ENCODE data around the gene DYNC1LI2.
A peak's percentile ranks its signal among the peaks of the same experiment; 100 is the strongest.
"Not testable (repeated sequence)": the region's sequence is repeated elsewhere in the genome, so short reads cannot be mapped to it uniquely, and the experiment has no call there.

Gene DYNC1LI2

DNA sequence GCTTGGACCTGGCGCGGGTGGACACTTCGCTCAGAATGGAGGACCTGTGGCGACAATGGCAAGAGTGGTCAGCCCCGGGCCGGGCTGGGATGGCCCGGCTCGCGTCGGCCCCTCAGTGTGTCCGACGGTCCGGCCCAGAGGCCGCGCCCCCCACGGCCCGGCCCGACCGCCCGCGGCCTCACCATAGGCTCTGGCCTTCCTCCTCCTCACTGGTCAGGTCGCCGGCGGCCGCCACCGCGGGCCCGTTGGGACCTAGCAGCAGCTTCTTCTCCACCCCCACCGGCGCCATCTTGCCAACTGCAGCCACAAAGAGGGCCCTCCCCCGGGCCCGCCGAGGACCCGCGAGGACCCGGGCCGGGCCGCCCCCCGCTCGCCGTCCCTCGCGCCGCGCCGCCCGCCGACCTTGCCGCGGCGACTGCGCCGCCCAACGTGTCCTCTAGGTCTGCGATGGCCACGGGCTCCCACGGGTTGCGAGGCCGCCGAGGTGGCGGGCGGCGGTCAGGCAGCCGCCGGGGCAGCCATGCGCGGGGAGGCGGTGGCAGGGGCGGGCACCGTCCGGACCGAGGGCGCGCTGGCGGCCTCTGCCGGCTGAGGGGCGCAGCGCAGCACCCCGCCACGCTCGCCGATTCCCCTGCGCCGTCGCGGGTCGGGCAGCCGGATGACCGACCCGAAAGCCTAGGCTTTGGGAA is at the start of gene DYNC1LI2:
Gene DYNC1LI2 (minus strand): TSS at position 307 of the 689 bp plus-strand sequence. CDS start 18 bp downstream, at position 289.
- DNase-seq = peak; percentile 44

DNA sequence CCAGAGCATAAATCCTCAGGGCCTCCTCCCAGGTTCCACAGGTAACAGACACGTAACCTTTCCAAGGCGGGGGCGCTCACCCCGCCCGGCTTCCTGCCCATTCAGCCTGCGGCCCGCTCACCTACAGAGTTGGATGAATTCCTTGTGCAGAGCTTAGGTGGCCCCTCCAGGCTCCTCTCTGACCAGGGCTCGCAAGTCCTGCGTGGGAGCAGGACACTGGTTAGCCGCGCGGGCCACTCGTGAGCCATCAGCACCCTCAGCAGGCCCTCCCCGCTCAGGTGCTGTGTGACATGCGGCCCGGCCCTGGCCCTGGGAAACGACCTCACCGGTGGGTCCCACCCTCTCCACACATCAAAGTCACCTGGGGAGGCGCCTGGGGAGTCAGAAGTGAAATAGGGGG is 49.4 kb upstream of the DYNC1LI2 start:
- DNase-seq = no peak

- no peak for DNase-seq
These were observed 46.8 kb upstream of the DYNC1LI2 start for GRCh38 chr16:66798161-66798560.

- DNase-seq = not testable (repeated sequence)
These were observed 42.6 kb upstream of the DYNC1LI2 start for GRCh38 chr16:66793984-66794383.

DNA sequence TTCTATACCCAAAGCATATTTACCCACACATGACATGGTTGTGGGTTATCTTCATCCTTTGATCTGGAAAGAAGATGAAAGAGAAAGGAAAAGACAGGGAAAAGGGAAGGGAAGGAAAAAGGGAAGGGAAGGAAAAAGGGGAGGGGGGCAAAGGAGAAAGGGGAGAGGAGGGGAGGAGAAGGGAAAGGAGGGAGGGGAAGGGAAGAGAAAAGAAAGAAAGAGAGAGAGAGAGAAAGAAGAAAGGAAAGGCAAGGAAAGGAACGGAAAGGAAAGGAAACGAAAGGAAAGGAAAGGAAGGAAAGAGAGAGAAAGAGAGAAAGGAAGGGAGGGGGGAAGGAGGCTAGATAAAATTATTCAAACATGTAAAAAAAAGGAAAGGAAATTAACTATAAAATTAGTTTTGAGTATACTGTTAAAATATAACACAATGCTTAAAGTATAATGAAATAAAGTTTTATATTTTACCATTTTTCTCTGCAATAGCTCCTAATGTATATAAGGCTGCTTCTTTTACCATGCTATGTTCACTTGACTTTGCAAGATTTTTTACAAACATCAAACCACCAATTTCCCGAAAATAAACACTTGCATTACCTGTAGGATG is 38.8 kb upstream of the DYNC1LI2 start:
- no peak for DNase-seq

GRCh38 chr16:66787427-66787826 is 36.0 kb upstream of the DYNC1LI2 start:
- no peak for DNase-seq

GRCh38 chr16:66786551-66786950 is 35.1 kb upstream of the DYNC1LI2 start:
- no peak for DNase-seq

DNA sequence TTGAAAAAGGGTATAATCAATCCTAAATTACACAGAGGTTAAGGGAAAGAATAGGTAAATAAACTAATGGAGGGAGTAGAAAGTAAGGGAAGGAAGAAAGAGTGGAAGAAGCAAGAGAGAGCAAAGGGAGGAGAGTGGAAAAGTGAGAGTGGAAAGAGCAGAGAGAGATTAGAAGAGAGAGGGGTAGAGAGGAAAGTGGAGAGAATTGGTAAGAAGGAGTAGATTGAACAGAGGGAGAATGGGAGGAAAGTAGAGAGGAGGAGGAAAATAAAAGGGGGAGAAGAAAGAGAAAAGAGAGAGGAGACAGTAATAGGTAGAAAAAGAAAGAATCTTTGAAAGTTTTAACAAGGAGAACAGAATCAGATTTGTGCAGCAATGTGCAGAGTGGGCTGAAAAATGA is 25.0 kb upstream of the DYNC1LI2 start:
- DNase-seq = no peak

DNA sequence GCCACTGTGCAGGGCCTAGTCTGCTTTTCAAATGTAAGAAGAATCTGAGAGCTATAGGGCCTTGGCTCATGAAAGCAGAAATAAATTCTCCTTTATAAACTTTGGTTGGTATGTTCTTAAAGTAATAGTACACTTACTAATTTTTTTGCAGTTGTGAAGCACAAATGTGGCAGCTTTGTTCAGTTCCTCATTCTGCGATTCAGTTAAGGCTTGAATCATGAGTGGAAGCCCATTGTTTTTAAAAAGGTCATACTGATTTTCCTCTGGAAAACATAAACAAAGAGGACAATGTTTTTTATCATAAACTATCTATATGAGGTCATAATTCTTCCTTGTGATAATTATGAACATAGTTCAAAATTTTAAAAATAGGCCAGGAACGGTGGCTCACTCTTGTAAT is 23.6 kb upstream of the DYNC1LI2 start:
- no peak for DNase-seq

GRCh38 chr16:66758086-66758485 is 6.7 kb upstream of the DYNC1LI2 start:
- no peak for DNase-seq

GRCh38 chr16:66754819-66755218 is 3.4 kb upstream of the DYNC1LI2 start:
- no peak for DNase-seq

DNA sequence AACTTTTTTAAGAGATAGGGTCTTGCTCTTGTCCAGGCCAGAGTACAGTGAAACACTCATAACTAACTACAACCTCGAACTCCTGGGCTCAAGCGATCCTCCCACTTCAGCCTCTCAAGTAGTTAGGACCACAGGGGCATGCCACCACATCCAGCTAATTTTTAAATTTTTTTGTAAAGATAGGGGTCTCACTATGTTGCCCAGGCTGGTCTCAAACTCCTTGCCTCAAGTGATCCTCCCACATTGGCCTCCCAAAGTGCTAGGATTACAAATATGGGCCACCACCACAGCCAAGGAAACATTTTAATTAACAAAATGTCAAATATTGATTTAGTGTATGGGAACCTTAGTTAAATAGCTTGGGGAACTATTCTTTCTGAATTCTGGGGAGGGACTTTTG is 2.8 kb upstream of the DYNC1LI2 start:
- no peak for DNase-seq

DNA sequence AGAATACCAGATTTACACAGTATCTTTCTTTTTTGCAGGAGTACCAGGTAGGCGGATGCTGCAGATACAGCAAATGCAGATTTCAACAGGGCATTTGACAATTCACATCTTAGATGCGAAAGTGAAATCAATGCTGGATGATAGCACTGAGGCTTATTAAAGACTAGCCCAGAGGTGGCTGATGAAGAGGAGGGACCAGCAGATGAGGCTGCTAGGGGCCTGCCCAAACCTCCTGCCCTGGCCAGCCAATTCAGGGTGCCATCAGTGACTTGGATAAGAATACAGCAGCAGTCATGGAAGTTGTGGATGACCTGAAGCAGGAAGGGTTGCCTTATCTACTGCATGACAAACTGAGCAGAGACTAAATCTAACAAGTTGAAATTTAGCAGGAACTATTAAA is 1.5 kb upstream of the DYNC1LI2 start:
- no peak for DNase-seq

DNA sequence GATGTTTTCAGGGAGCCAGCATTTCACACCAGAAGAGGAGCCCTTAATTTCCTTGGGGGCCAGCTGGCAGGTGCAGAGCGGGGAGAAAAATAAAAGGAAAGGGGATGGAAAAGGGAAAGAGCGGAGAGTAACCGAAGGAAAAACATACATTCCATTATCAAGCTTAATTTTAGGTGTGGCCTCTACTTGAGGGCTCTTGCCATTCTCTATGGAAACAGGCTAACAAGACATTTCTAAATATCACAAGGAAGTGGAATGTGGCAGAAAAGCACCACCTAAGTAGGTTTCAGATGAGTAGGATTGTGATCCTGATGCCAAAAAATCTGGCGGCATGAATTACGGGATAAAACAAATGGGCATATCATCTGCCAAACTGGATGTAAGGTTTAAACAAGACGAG is 970 bp upstream of the DYNC1LI2 start:
- no peak for DNase-seq

GRCh38 chr16:66751992-66752322 is 548 bp upstream of the DYNC1LI2 start:
- DNase-seq = no peak

DNA sequence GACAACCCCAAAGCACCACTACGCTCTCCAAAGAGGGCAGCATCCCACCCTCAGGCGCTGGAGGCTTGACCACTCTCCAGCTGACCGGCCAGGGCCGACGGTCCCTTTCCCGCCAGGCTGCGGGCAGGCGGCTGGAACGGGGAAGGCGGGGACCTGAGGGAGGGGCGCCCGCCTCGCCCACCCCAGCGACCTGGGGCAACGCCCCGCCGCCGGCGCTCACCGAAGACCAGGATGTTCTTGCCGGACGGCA is 431 bp downstream of the DYNC1LI2 start:
- no peak for DNase-seq

GRCh38 chr16:66750279-66751052 is 943 bp downstream of the DYNC1LI2 start:
- DNase-seq = no peak

- no peak for DNase-seq
These were observed 4.7 kb downstream of the DYNC1LI2 start for GRCh38 chr16:66746682-66747081.

GRCh38 chr16:66746048-66746447 is 5.4 kb downstream of the DYNC1LI2 start:
- no peak for DNase-seq

DNA sequence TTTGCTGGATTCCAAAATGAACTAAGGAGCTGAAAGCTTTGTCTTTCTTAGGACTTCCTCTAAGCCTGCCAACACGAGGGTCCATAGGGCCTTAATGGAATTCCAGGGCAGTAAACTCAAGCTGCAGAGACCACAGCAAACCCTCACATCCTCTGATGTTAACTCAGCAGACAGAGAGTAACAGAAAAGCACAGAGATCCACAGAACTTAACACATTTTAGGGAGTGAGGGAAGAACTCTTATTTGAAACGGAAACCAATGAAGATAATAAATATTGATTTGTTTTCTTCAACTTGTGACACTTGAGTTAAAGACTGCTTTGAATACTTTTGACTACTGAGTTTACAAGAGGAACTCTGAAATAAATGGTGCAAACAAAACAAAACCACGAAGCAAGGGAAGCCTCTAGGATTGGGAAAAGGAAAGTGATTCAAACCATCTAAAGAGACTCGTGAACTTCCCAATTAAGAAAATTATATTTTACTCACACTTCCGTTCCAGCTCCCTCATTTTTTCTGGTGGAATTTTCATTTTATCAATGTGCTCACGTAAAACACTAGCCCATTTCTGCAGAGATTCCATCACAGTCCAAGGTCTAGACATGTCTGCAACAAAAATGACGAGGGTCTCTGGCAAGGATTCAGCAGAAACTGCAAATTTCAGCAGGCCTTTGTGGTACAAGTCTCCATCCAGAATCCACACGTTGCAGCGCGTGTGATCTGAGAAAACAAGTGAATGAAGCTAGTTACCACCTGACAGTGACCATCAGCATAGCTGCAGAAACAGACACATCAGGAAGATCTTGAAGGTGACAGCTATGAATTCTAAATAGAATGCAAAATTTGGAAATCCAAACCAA is 9.2 kb downstream of the DYNC1LI2 start:
- no peak for DNase-seq

DNA sequence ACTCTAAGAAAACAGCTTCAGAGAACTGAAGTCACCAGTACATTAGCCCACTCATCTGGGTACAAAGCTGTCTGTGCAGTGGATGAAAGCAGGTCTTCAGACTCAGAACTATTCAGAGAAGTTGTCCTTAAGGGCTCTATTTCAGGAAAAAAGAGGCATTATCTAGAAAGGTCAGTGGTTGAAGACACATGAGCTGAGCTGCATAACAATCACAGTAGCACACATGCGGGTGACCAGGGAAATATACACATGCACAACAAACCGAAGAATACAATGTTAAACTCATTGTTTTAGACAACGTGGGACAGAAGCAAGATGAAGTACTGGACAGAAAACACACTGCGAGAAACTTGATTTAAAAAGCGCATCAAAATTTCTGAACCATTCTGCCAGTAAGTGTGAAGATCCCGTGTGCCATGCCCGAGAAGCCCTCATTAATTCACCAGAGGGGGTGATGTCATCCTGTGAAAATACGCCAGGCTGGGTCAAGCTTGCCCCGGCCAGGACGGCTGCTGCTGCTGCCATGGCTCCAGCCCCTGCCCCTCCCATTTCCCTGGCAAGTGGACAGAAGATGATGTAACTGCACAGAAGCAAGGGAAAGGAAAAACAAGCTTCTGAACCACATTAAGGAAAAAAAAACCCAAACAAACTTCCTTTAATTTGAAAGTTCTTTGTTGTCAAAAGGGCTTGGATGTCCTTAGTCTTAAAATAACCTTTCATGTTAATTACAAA is 10.1 kb downstream of the DYNC1LI2 start:
- DNase-seq = no peak

- no peak for DNase-seq
These were observed 10.9 kb downstream of the DYNC1LI2 start for GRCh38 chr16:66740533-66740932.

DNA sequence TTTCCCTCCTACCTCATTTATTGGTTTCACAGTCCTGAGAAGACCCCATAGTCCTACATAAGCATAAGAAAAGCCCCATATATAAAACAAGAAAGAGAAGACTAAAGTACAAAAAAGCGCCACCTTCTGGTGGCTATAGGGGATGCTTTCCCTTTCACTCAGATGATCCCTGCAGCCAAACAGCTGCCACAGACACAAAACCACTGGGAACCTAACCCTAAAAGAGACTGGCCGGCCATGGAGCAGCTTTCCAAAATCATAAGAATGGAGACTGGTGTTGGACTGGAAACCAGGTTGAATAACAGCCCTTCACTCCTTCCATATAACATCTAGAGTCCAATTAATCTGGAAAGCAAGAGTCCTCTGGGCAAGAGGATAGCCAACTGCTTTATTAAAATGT is 11.4 kb downstream of the DYNC1LI2 start:
- DNase-seq = no peak
